ENCODE data around the gene SPTBN4. TPM values are rescaled to one million over a fixed set of nuclear protein-coding genes. Genes with fewer than 3 reads are reported as not detected.
A peak's percentile ranks its signal among the peaks of the same experiment; 100 is the strongest.
"Not testable (repeated sequence)": the region's sequence is repeated elsewhere in the genome, so short reads cannot be mapped to it uniquely, and the experiment has no call there.

SPTBN4 gene
- total RNA-seq, 1 donor from 2014 or later: 0.20 TPM

DNA sequence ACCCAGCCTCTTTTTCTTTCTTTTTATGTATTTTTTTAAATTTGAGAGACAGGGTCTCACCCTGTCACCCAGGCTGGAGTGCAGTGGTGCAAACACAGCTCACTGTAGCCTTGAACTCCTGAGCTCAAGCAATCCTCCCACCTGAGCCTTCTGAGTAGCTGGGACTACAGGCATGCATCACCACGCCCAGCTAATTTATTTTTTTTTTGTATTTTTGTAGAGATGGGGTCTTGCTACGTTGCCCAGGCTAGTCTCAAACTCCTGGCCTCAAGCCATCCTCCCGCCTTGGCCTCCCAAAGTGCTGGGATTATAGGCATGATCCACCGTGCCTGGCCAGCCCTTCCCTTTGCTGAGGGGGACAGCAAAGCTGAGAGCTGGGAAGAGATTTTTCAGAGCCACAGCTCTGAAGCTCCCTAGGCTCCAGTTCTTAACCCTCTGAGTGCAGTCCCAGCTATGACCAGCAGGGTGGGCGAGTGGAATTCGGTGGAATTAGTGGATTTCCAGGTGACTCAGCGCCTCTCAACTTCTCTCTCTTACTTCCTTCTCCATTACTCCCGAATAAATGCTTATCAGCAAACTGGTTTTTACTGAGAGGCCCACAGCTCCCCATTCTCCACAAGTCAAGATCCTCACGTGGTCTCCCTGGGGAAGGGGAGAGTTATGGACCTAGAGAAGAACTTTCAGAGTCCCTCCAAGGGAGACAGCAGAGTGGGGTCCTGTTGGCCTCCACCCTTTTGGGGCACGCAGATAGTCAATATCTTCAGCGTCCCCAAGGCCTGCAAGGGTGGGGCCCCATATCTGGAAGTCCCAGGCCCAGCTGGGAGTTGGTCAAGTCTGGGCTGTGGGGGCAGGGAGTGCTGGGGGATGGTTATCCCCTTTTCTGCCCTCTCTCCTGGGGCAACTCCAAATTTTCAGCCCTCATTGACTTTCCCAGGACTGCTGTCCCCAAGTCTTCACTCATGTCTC lies 2.5 kb upstream of the SPTBN4 start:
- DNase-seq (ENCODE audit: low read depth, low spot score): peak; percentile 67

GRCh38 chr19:40465025-40465556 lies 1.7 kb upstream of the SPTBN4 start:
- no peak for DNase-seq (ENCODE audit: low read depth, low spot score)

DNA sequence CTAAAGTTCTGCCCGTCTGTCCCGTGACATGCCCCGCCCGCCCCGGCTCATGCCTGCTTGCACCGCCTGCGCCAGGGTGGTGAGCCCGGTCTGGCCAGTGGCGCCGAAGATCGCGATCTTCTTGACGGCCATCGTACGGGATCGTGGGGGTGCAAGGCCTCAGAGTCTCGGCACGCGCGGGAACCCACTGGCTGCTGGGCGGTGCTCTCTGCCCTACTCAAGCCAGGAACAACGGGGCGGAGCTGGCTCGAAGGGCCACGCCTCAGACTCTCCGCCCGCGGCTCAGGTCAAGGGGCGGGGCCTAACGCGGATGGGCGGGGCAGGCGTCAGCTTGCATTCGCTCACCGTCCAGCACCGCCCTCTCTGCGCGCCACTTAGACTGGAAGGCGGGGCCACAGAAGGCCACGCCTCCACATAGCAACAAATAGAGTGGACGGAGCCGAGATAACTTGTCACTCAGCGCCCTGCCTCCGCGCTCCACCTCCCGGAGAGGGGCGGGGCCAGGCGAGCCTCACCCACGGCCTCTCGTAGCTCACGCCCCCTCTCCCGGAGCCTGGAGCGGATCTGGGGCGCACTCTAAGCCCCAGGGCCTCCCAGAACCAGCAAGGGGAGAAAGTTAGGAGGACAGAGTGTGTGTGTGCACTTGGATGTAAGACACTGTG lies 1.1 kb upstream of the SPTBN4 start, which contains the start of gene BLVRB:
Gene BLVRB, minus strand, starts transcription at position 189 of the 662 bp plus-strand sequence. Its CDS starts 57 bp downstream, at position 132.
- DNase-seq (ENCODE audit: low read depth, low spot score): peak; percentile 96

DNA sequence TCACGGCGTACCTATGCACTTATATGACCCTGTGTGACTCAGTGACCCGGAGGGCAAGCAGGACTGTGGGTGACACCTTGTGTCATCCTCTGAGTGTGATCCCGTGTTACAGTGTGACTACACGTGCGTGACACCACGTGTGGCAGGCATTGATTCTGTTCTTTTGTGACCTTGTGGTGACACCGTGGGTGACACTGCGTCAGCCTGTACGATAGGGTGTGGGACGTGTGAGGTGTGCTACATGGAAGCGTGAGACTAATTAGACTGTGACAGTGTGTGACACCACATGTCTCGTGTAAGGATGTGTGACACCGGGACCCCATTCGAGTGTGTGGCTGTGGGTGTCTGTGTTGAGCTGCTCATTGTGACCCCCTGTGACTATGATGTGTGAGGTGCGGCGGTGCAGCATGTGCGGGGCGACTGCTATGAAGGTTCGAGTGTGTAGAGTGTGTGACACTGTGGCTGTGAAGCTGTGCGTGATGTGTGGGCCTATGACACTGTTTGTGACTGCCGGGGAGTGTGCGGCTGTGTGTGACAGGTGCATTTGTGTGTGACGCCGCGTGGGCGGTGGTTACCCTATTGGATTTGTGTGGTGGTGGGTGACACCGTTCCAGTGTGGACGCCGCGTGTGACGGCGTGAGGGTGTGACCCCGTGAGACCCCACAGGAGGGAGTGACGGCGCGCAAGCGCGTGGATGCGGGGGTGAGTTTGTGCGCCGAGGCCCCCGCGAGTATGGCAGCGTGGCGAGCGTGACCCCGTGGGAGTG lies 399 bp upstream of the SPTBN4 start:
- no peak for DNase-seq (ENCODE audit: low read depth, low spot score)

DNA sequence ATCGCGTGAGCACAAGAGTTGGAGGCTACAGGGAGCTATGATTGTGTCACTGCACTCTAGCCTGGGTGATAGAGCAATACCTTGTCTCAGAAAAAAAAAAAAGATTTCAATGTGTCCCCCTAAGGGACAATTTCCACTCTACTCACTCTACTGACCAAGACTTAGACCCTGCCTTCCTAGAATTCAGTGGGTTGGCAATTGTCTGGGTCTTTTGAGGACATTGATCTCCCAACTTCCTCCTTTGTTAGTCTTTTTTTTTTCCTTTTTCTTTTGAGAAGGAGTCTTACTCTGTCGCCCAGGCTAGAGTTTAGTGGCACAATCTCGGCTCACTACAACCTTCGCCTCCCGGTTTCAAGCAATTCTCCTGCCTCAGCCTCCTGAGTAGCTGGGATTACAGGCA lies 2.2 kb downstream of the SPTBN4 start:
- no peak for DNase-seq (ENCODE audit: low read depth, low spot score)

DNA sequence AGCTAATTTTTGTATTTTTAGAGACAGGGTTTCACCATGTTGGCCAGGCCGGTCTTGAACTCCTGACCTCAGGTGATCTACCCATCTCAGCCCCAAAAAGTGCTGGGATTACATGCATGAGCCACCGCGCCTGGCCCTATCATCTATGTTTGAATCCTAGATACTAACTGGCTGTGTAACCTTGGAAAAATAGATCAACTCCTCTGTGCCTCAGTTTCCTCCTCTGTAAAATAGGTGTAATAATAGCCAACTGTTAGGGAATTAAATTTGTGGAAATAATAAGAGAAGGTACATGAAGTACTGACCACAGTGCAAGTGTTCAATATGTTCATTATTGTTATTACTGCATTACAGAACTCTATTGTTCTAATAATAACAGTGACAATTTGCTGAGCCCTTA lies 4.3 kb downstream of the SPTBN4 start:
- DNase-seq (ENCODE audit: low read depth, low spot score): no peak

DNA sequence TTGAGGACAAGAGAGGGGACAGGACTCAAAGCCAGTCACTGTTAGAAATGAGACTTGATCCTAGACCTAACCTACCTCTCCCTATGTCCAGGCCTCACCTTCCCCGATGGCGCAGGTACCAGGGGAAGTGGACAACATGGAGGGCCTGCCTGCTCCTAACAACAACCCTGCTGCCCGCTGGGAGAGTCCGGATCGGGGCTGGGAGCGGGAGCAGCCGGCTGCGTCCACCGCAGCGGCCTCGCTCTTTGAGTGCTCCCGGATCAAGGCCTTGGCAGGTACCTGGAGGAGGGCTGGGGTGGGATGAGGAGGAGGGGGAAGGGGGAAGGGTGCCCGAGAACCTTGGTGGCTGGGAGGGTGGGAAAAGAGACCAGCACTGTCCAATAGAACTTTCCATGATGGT lies 5.7 kb downstream of the SPTBN4 start:
- DNase-seq (ENCODE audit: low read depth, low spot score): no peak

GRCh38 chr19:40474737-40475136 lies 7.9 kb downstream of the SPTBN4 start:
- no peak for DNase-seq (ENCODE audit: low read depth, low spot score)

DNA sequence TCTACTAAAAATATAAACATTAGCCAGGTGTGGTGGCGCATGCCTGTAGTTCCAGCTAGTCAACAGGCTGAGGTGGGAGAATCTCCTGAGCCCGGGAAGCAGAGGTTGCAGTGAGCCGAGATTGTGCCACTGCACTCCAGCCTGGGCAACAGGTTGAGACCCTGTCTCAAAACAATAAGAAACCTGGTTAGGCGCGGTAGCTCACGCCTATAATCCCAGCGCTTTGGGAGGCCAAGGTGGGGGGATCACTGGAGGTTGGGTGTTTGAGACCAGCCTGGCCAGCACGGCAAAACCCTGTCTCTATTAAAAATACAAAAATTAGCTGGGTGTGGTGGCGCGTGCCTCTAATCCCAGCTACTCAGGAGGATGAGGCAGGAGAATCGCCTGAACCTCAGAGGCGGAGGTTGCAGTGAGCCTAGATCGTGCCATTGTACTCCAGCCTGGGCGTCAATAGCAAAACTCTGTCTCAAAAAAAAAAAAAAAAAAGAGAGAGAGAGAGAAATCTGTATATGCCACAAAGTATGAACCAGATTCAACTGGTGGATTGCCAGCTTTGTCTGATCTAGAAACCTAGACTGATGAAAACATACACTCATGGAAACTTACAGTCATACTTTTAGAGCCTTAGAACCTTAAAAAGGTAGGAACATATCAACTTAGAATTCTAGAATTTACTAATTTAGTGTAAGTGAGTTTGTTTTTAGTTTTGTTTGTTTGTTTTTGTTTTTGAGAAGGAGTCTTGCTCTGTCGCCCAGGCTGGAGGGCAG lies 9.3 kb downstream of the SPTBN4 start:
- DNase-seq (ENCODE audit: low read depth, low spot score): not testable (repeated sequence)

- DNase-seq (ENCODE audit: low read depth, low spot score): no peak
Measured at GRCh38 chr19:40486017-40486416, 19.2 kb downstream of the SPTBN4 start.

DNA sequence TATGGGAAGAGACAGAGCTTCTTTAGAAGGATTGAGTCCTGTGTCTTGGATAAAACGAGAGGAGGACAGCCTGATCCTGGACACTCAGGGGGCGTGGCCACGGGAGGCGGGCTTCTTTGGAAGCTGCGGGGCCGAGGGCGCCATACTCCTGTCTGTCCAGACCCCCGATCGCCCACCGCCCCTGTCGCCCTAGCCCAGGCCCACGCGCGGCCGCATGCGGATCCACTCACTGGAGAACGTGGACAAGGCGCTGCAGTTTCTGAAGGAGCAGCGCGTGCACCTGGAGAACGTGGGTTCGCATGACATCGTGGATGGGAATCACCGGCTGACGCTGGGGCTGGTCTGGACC lies 23.1 kb downstream of the SPTBN4 start:
- DNase-seq (ENCODE audit: low read depth, low spot score): no peak

DNA sequence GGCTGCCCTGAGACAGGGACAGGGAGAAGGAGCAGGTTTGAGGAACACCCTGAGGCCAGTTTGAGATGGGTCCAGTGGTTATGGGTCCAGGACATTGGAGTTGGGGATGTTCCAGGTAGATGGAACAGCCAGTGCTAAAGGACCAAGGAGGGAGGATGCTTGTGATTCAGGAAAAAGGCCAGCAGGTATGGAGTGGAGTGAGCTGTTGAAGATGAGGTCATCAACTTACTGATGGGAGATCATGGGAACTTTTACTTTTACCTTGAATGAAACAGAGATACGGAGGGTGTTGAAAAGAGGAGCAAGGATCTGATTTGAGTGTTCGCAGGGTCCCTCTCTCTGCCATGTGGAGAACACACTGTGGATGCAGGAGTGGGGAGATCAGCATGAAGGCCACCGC lies 25.5 kb downstream of the SPTBN4 start:
- no peak for DNase-seq (ENCODE audit: low read depth, low spot score)

DNA sequence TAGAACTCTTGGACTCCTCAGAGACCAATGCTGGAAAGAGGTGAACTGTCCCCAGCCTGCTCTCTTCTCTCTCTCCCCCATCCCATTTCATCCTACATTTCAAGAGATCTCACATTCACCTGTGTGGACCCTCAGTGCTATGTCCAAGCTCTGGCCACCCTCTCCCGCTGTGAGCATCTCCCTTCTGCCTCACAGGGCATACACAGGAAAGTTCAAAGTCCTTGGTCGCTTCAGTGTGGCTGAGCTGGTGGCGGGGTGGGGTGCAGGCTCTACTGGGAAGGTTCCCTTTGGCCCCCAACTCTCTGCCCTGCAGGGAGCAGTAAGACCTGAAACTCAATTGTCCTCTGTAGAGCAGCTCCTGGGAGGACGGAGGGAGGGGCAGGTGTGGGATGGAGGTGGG lies 27.0 kb downstream of the SPTBN4 start:
- DNase-seq (ENCODE audit: low read depth, low spot score): no peak

DNA sequence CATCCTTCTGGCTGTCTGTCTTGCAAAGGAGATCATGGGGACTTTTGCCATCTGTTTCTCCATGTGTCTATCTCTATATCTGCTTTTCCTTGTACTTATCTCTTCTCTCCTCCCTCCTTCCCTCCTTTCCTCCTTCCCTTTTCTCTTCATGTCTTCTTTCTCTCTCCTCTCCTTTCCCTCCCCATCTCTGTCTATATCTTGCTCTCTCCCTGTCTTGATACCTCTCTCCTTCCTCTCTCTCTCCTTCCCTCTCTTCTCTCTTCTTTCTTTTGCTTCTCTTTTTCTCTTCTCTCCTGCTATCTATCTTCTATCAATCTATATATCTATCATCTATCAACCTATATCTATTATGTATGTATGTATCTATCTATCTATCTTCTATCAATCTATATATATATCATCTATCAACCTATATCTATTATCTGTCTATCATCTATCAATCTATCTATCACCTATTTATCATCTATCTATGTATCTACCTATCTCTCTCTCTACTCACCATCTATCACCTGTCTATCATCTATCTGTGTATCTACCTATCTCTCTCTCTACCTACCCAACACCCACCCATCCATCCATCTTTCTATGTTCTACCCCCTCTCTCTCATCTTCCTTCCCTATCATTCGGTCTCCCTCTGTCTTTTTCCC lies 27.5 kb downstream of the SPTBN4 start:
- no peak for DNase-seq (ENCODE audit: low read depth, low spot score)

GRCh38 chr19:40497214-40497613 lies 30.4 kb downstream of the SPTBN4 start:
- DNase-seq (ENCODE audit: low read depth, low spot score): no peak

GRCh38 chr19:40499320-40499719 lies 32.5 kb downstream of the SPTBN4 start:
- no peak for DNase-seq (ENCODE audit: low read depth, low spot score)

DNA sequence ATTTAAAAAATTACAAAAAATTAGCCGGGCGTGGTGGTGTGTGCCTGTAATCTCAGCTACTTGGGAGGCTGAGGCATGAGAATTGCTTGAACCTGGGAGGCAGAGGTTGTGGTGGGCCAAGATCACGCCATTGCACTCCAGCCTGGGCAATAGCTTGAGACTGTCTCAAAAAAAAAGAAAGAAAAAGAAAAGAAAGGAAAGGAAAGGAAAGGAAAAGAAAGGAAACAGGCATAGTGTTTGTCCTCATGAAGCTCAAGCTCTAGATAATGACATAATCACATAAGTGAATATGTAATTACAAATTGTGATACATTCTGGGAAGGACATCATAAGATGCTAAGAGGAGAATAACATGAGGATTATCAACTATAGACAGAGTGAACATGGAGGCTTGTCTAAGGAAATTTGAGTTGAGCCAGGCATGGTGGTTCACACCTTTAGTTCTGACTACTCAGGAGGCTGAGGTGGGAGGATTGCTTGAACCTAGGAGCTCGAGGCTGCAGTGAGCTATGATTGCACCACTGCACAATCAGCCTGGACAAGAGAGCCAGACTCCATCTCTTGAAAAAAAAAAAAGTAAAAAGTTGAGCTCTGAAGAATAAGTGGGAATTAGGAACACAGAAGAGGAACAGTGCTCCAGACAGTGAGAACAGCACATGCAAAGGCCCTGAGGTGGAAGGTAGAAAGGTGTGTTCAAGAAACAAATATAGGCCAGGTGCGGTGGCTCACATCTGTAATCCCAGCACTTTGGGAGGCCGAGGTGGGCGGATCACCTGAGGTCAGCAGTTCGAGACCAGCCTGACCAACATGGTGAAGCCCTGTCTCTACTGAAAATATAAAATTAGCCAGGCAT lies 34.1 kb downstream of the SPTBN4 start:
- not testable (repeated sequence) for DNase-seq (ENCODE audit: low read depth, low spot score)

DNA sequence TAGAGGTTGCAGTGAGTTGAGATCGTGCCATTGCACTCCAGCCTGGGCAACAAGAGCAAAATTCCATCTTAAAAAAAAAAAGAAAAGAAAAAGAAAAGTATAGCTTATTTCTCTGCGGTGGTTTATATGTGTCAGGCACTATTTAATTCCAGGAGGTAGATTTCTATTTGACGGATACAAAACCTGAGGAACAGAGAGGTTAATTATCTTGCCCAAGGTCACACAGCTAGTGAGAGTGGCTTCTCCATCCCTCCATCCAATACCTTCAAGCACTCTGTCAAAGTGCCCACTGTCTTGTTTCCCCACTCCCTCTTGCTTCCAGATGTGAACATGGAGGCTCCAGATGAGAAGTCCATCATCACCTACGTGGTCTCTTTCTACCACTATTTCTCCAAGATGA lies 34.8 kb downstream of the SPTBN4 start:
- no peak for DNase-seq (ENCODE audit: low read depth, low spot score)

DNA sequence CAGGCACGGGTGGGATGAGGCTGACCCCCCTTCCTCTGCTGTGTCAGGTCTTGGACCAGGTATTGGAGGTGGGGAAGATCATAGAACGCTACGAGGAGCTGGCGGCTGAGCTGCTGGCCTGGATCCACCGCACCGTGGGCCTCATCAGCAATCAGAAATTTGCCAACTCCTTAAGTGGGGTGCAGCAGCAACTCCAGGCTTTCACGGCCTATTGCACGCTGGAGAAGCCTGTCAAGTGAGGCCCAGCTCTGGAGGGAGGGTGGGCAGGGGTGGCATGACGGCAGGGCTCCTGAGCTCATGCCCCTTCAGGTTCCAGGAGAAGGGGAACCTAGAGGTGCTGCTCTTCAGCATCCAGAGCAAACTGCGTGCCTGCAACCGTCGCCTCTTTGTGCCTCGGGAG lies 35.3 kb downstream of the SPTBN4 start:
- no peak for DNase-seq (ENCODE audit: low read depth, low spot score)
